Right renal pelvis (tissue), 4 donors: Measurements from ENCODE around the gene CEP131. TPM values are rescaled to one million over a fixed set of nuclear protein-coding genes. Genes with fewer than 3 reads are reported as not detected.
"Not testable (repeated sequence)": the region's sequence is repeated elsewhere in the genome, so short reads cannot be mapped to it uniquely, and the experiment has no call there.

Experiments used
- DNase-seq, 4 donors: peaks; one replicate each; pipeline ENCODE4 v3.0.0-alpha.2; 2013; ENCODE audit warnings: low read depth in 4 of 4, low spot score in 3 of 4, missing footprints in 1 of 4
- polyA plus RNA-seq, 4 donors: library from polyadenylated mRNA; unstranded; fragments of 120-200 nt; gene quantifications; one replicate each; pipeline ENCODE4 v1.2.1, GENCODE V29; 2013; ENCODE audit not compliant: insufficient read length in 4 of 4

Gene CEP131
- polyA plus RNA-seq, 4 donors, result 13.6 to 24.1 (median 14.6) TPM

DNA sequence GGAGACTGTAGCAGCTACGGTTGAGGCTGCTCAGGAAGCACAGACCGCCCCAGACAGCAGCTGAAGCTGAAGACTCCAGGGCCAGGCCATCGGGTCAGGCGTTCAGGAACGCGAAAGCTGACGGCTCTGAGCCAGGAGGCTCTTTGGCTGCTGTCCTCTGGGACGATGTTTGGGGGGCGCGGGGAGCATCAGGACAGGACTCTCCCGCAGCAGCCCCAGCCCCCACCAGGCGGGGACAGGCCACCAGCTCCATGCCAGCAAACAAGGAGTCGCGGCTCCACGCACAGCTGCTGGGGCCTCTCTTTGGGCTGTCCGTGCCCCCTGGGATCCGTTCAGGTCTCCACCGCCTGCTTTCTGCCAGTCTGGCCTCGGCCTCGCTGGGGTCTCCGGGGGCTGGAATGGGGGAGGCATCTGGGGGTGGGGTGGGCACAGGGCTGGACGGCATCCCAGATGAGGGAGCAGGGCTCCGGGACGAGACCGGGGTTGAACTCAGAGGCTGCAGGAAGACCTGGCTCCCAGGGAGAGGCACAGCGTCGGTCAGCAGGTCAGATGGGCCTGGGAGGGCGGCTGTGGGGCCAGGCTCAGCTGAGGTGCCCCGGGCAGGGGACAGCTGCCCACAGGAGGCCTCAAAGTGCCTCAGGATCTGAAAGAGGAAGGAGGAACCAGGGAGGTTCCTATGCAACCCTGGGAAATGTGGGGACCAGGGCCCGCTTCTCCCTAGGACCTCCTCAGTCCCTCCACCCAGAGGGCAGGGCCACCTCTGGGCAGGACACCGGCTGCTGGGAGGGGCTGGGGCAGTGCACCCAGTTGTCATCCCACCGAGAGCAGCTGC lies 6.3 kb upstream of the CEP131 start:
- DNase-seq, result no peak

- no peak for DNase-seq
Measured at GRCh38 chr17:81228420-81228819, 5.7 kb upstream of the CEP131 start.

DNA sequence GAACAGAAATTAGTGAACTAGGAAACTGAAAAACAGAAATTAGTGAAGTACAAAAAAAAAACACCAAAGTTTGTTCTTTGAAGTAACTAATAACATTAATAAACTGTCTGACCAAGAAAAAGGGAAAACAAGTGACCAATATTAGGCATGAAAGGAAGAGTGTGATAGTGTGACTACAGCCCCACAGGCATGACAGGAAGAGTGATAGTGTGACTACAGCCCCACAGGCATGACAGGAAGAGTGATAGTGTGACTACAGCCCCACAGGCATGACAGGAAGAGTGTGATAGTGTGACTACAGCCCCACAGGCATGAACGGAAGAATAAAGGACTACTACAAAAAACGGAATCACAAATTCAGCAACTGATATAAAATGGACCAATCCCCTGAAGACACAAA lies 4.9 kb upstream of the CEP131 start:
- DNase-seq, result not testable (repeated sequence)

DNA sequence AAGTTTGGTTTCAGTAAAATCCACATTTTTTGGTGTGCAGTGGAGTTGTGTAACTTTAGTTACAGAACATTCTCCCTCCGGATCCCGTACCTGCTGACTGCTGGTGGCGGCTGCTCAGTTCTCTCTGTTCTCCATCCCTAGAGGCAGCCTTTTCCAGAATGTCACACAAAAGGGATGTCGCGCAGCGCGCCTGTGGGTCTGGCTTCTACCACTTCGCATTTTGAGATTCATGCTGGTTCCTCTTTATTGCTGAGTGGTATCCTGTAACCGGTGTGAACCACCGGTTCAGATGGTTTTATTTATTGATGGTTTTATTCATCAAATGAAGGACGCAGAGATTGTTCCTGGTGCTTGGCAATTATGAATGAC lies 981 bp upstream of the CEP131 start:
- no peak for DNase-seq

DNA sequence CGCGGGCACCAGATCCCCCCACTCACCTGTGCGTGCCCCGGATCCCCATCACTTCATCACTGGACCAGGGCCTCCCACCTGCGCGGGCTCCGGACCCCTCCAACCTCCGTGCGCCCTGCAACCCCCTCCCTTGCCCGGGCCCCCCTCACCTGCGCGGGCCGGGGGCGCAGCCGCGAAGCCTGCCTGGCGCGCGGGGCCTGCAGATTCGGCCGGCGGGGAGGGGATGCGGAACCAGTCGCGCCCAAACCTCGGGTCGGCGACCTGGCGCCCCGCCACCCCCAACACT lies 202 bp downstream of the CEP131 start:
- DNase-seq, result no peak

GRCh38 chr17:81221842-81222619 lies 734 bp downstream of the CEP131 start:
- no peak for DNase-seq

DNA sequence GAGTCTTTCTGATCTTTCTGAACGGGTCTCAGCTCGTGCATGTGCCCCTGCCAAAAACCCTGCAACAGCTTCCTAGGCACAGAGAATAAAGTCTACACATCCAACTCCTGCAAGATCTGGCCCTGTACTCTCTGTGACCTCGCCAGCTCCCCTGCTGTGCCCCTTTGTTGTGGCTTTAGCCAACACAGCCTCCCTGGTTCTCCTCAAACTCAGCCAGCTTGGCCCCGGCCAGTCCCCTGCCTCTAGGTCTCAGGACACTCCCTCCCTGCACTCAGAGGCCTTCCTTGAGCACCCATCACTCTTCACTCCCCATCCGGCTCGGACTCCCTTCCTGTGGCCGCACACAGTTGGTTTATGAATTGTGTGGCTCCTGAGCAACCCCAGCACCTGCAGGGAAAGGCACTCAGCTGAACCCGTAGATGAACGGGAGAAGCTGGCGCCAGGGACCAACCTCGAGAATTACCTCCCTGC lies 1.4 kb downstream of the CEP131 start:
- DNase-seq, result no peak

DNA sequence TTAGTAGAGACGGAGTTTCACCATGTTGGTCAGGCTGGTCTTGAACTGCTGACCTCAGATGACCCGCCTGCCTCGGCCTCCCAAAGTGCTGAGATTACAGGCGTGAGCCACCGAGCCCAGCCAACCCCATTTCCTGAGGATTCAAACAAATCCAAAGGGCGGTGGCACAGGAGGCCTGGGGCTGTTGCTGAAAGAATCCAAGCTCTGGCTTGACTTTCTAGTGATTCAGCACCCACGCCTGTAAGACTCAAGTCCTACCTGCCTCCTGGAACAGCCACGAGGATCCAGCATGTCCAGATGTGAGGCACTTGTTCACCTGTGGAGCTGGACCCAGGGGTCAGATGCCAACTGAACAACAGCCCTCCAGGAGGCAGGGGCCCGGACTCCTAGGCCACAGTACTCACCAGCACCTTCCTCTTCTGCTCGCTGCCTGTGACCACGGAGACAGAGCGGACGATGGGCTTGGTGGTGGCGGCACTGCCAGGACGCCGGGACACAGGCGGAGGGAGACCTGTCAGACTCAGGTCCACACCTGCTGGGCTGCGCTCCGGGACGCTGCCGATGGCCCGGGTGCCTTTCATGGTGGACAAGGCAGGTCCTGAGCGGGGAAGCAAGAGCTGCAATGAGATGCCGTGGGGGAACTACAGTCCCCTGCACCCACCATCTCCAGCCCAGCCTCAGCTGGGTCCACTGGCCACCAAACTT lies 3.1 kb downstream of the CEP131 start:
- DNase-seq, result no peak

DNA sequence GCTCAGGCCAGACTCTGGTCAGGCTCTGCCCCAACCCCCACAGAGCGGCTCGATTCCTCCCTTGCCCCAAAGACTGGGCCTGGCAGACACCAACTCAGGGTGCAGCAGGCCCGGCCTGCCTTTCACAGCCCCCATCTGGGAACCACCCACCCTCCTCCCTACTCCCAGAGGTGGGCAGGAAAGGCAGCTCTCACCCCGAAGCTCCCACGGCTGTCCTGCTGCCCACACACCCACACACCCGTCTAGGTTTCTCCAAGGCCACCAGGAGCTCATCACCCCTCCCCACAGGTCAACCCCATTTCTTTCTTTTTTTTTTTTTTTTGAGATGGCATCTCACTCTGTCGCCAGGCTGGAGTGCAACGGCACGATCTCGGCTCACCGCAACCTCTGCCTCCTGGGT lies 3.8 kb downstream of the CEP131 start:
- no peak for DNase-seq

DNA sequence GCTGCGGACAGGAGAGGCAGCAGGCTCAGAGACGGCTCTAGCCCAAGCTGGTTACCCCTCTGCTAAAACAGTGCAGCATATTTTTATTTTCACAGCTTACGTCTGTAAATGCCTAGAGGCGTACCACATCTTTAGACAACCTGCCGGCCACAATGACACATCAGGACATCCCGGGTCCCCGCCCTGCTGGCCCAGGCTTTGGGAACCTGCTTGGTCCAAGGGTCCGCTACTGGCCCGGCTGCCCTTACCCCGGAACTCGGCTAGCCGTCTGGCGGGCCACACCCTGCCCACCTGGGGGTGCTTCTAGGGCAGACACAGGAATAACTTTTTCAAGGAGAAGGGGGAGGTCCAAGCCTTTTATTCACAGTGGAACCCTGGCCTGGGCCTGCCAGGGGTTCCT lies 4.3 kb downstream of the CEP131 start:
- no peak for DNase-seq

DNA sequence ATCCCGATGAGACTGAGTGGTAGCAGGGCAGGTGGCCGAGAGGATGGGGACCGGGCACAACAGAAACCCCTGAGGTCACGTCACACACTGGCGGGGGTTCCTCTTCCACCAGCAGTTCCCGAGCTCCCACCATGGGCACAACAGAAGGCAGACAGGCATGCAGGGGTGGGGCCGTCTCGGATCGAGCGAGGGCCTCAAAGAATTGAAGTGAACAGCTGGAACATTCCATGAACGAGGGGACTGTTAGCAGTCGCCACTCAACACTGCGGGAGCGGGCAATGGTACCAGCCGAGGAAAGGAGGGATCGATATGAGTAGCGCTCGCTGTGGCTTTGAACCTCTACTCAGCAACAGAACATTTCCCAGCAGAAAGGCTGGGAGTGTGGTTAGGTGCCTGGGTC lies 5.3 kb downstream of the CEP131 start:
- no peak for DNase-seq

- DNase-seq, result no peak
Measured at GRCh38 chr17:81213978-81214377, 8.8 kb downstream of the CEP131 start.

GRCh38 chr17:81212365-81212764 lies 10.4 kb downstream of the CEP131 start:
- no peak for DNase-seq

DNA sequence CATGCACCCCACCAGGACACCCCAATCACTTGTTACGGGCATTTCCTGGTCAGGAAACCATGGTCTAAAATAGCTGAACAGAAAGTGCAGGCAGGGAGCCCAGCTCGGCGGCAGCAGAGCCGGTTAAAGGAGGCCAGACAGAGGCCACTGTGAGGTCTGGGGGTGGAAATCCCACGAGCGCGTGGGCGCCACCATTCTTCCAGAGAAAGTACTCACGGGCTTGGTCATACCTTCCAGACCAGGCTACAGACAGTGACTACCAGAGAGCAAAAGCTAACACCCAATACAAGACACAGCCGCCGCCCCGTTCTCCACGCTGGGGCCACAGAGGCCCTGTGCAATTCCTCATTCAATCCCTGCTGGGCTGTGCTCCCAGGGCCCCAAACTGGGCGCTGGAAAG lies 11.9 kb downstream of the CEP131 start:
- no peak for DNase-seq

DNA sequence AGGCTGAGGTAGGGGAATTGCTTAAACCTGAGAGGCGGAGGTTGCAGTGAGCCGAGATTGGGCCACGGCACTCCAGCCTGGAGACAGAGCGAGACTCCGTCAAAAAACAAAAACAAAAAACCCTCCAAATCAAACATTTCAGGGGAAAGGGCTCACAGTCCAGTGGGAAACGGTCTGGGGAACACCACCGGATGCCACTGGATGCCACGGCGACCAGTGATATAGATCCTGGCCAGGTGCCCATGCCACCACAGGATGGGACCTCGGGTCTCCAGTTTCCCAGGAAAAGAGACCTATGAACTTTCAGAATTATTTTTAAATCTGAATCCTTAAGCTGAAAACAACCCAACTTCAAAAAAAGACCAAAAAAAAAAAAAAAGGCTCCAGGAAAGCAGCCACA lies 12.3 kb downstream of the CEP131 start:
- DNase-seq, result no peak

GRCh38 chr17:81209141-81209540 lies 13.6 kb downstream of the CEP131 start:
- no peak for DNase-seq

DNA sequence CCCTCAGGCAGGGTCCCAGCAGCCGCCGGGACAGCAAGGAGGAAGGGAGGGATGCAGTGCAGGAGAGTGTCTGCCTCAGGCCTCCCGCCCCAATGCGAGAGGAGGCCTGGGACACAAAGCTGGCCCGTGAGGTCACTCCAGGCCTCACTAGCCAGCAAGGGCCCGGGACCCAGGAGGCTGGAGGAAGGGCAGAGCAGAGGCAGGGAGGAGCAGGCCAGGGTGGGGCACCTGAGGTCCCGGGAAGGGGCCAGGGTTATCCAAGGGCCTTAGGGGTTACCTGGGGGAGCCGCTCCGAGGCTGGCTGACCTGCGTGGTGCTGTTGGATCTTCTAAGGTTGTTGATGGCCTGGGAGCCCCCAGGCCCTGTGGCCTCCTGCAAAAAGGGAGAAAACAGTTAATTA lies 14.1 kb downstream of the CEP131 start:
- no peak for DNase-seq

DNA sequence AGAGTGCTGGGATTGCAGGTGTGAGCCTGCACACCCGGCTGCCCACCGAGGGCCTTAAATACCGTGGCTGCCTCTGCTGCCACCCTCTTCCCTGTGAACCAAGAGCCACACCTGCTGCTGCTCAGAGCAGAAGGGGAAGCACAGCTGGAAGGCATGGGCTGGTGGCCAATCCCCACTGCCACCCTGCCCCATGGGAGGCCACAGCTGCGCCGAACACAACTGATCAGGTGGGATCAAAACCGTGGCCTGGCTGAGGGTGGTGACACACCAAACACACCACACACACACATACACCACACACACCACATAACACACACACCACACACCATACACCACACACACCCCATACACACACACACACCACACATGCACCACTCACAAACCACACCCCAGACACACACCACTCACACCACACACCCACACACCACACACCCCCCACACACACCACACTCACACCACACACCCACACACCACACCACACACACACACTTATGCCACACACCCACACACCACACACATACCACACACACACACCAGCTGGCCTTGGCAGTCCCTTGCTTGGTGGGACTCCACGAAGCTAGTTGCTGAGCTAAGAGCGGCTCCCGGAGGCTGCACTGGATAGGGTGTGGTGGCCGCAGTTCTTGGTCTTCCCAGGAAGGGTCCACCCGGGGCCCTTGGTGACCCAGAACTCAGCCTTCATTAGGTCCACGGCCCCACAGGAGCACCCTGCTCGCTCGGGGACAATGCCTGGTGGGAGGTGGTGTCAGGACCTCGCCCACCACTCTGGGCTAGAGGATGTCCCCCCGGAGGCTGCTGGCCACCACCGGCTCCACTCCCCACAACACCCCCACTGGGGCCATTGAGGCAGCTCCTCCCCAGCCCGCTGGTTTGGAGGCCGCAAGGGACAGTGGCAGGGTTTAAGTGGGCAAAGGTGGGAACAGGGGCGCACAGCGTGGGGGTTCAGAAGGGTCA lies 14.9 kb downstream of the CEP131 start:
- no peak for DNase-seq

GRCh38 chr17:81206657-81207056 lies 16.1 kb downstream of the CEP131 start:
- DNase-seq, result no peak

DNA sequence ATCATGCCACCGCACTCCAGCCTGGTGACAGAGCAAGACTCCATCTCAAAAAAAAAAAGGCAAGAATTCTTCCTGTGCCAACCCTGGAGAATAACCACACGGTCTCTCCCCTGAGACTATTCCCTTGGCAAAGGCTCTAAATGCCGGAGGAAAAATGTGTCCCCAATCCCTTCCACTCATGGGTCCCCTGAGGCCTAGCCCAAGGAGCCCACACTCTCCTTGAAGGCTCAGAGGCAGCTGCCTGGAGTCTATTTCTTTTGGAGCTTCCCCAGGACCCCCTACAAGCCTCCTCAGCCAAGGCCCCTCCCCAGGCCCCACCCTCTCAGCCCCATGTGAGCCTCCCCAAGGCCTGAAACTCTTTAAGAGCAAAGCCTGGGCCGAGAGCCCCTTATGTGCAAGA lies 16.6 kb downstream of the CEP131 start:
- no peak for DNase-seq
